HepG2 (cell line): Measurements from ENCODE around the gene PCGF6. TPM values are rescaled to one million over a fixed set of nuclear protein-coding genes. Genes with fewer than 3 reads are reported as not detected.

Source experiments
- HNF1A ChIP-seq, 2 experiments: sonication (generic) in 1 of 2; formaldehyde crosslinking in 1 of 2; IDR thresholded peaks; 2 replicates each; pipeline versions ENCODE4 v1.4.0 to v1.6.1; 2016 to 2020; ENCODE audit warnings: borderline replicate concordance in 1 of 2, low read depth in 1 of 2, mild to moderate bottlenecking in 1 of 2, missing genetic modification reagents in 1 of 2
- JUN ChIP-seq: sonication (generic); formaldehyde crosslinking; IDR thresholded peaks from 2 replicates; pipeline ENCODE4 v1.4.0; 2020; ENCODE audit warnings: mild to moderate bottlenecking, missing genetic modification reagents
- NR3C1 ChIP-seq: sonication (generic); formaldehyde crosslinking; IDR thresholded peaks from 2 replicates; pipeline ENCODE4 v1.4.0; 2020; ENCODE audit warnings: missing genetic modification reagents
- ZBTB25 ChIP-seq: IDR thresholded peaks from 2 replicates; pipeline ENCODE4 v1.6.1; 2018; ENCODE audit warnings: missing genetic modification reagents
- ZNF33B ChIP-seq: sonication (generic); formaldehyde crosslinking; IDR thresholded peaks from 2 replicates; pipeline ENCODE4 v1.5.1; 2020; ENCODE audit warnings: mild to moderate bottlenecking, missing genetic modification reagents
- ZSCAN31 ChIP-seq: sonication (generic); formaldehyde crosslinking; IDR thresholded peaks from 2 replicates; pipeline ENCODE4 v1.5.0; 2020; ENCODE audit warnings: low read depth, mild to moderate bottlenecking, missing genetic modification reagents
- polyA plus RNA-seq, 8 experiments: library from polyadenylated mRNA; depleted of rRNA in 3 of 8; stranded (reverse) in 7 of 8; unstranded in 1 of 8; fragments of >200 nt; fragmentation: Illumina TruSeq in 4 of 8; extraction: Trizol in 4 of 8; gene quantifications; 2 replicates each; pipeline versions ENCODE4 v1.2.1 to v1.2.3, GENCODE V29; 2011 to 2016; ENCODE audit warnings: low read depth in 4 of 8, missing spikeins in 1 of 8, mixed read lengths in 1 of 8; ENCODE audit not compliant: insufficient read depth in 1 of 8
- total RNA-seq, 5 experiments: library from RNA; depleted of rRNA; stranded (reverse); fragments of >200 nt; fragmentation: Illumina TruSeq; extraction: Trizol; gene quantifications; 2 replicates each; pipeline ENCODE4 v1.2.3, GENCODE V29; 2016; ENCODE audit warnings: low read depth in 1 of 5
- TF ChIP-seq, protein P1 (sequence below): sonication (generic); formaldehyde crosslinking; IDR thresholded peaks from 2 replicates; pipeline ENCODE4 v1.5.0; 2020; ENCODE audit warnings: missing genetic modification reagents

Gene PCGF6
- total and polyA plus RNA-seq, 2 of the 13 experiments (the other 11 are each of a cell fraction or from before 2014, with no cell fraction given) = 5.2 to 19.4 TPM

GRCh38 chr10:103280031-103280430 is 70.9 kb downstream of the PCGF6 start (continued):
- TF ChIP-seq, protein P1, sequence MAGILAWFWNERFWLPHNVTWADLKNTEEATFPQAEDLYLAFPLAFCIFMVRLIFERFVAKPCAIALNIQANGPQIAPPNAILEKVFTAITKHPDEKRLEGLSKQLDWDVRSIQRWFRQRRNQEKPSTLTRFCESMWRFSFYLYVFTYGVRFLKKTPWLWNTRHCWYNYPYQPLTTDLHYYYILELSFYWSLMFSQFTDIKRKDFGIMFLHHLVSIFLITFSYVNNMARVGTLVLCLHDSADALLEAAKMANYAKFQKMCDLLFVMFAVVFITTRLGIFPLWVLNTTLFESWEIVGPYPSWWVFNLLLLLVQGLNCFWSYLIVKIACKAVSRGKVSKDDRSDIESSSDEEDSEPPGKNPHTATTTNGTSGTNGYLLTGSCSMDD (CRISPR knock-in tag) = no peak
- TF ChIP-seq ZNF33B (CRISPR knock-in tag) (no peak), ZSCAN31 (CRISPR knock-in tag) (no peak), NR3C1 (CRISPR knock-in tag) (no peak), JUN (CRISPR knock-in tag) (no peak), ZBTB25 (CRISPR knock-in tag) (no peak), HNF1A (IDR thresholded peaks at IDR 0.05; ENCODE audit: low read depth) (no peak), HNF1A (CRISPR knock-in tag; IDR thresholded peaks at IDR 0.05; ENCODE audit: borderline replicate concordance) (no peak)
